ENCODE data around the gene TMEM94.

GRCh38 chr17:75496005-75496404 is 39.6 kb downstream of the TMEM94 start:
- TF ChIP-seq CTCF (conservative IDR thresholded peaks at IDR 0.05; ENCODE audit: low read depth, low read length) (no peak), RCOR1 (IDR thresholded peaks at IDR 0.05; ENCODE audit: insufficient replicate concordance, low read length) (no peak), SMC3 (IDR thresholded peaks at IDR 0.05; ENCODE audit: low read depth, low read length) (no peak), CHD1 (IDR thresholded peaks at IDR 0.05; ENCODE audit: low read depth, low read length) (no peak), MAFK (IDR thresholded peaks at IDR 0.05; ENCODE audit: low read depth, low read length) (no peak), RFX5 (IDR thresholded peaks at IDR 0.05; ENCODE audit: low read depth, low read length) (no peak), POLR2A (IDR thresholded peaks at IDR 0.05; ENCODE audit: low read depth, low read length) (no peak), MXI1 (IDR thresholded peaks at IDR 0.05; ENCODE audit: borderline replicate concordance, low read depth, low read length) (no peak)

Measured in IMR-90 (cell line).